Thyroid gland (tissue), 4 donors: ENCODE results near the gene CYP2J2. TPM values are rescaled to one million over a fixed set of nuclear protein-coding genes. Genes with fewer than 3 reads are reported as not detected.

Experiments
- DNase-seq, 2 donors: peaks; one replicate each; pipeline ENCODE4 v3.0.0-alpha.2; 2019
- H3K27ac ChIP-seq, 3 donors: fragments of 200-600 bp; sonication (generic); 1 replicate in 2 of 3; 2 replicates in 1 of 3; pipeline ENCODE4 v1.5.1; 2016 to 2019; ENCODE audit warnings: mild to moderate bottlenecking in 1 of 3, moderate library complexity in 1 of 3
- H3K27me3 ChIP-seq: fragments of 200-600 bp; sonication (generic); one replicate; pipeline ENCODE4 v1.5.1; 2019
- H3K36me3 ChIP-seq, 2 donors: fragments of 200-600 bp; sonication (generic); one replicate each; pipeline ENCODE4 v1.5.1; 2016 to 2019
- H3K4me1 ChIP-seq, 2 donors: fragments of 200-600 bp; sonication (generic); one replicate each; pipeline ENCODE4 v1.5.1; 2017 to 2019
- H3K4me3 ChIP-seq, 3 donors: fragments of 200-600 bp; sonication (generic); replicated peaks in 1 of 3; 1 replicate in 2 of 3; 2 replicates in 1 of 3; pipeline ENCODE4 v1.5.1; 2016; ENCODE audit warnings: mild to moderate bottlenecking in 1 of 3
- H3K9me3 ChIP-seq: fragments of 200-600 bp; sonication (generic); one replicate; pipeline ENCODE4 v1.5.1; 2017
- CTCF ChIP-seq, 6 experiments: fragments of 200-600 bp in 3 of 6; fragments of 450-650 bp in 3 of 6; sonication (generic) in 3 of 6; IDR thresholded peaks; one replicate each; pipeline ENCODE4 v1.5.1; 2016 to 2019; ENCODE audit warnings: antibody characterized with exemption in 6 of 6, mild to moderate bottlenecking in 2 of 6, inconsistent platforms in 1 of 6, moderate library complexity in 1 of 6
- POLR2A ChIP-seq, 2 donors: fragments of 450-650 bp; IDR thresholded peaks; one replicate each; pipeline ENCODE4 v1.6.1; 2017; ENCODE audit warnings: antibody characterized with exemption in 2 of 2, mild to moderate bottlenecking in 2 of 2, moderate library complexity in 1 of 2
- WGBS, 2 donors: methylation state at CpG; one replicate each; pipeline ENCODE4 v1.1.5; 2017; 5-methylcytosine and 5-hydroxymethylcytosine counted together
- intact Hi-C: fragments of 100-400 bp; cut with DNase I; formaldehyde crosslinking; loops from one replicate; pipeline ENCODE4 v1.15.1; 2023
- total RNA-seq, 4 donors: library from RNA; depleted of rRNA; stranded (reverse); fragments of >200 nt; gene quantifications; one replicate each; pipeline ENCODE4 v1.2.3, GENCODE V29; 2016

CYP2J2 gene
- total RNA-seq, 4 donors from 2014 or later = 0.33 TPM; not detected in 3

- Histone ChIP-seq H3K27me3 (no peaks in the 10 kb centered on the region), H3K4me3 (no peak overlapping the region), H3K9me3 (no peaks in the 10 kb centered on the region), H3K27ac (no peak overlapping the region), H3K4me1 (no peaks in the 10 kb centered on the region), H3K36me3 (no peaks in the 10 kb centered on the region)
- 4 to 5% methylated on average over 6 of the region's 6 CpGs for WGBS, 2 donors
- intact Hi-C loops = no loop called here
- DNase-seq = peak; percentile 48 to 52
- TF ChIP-seq POLR2A (IDR thresholded peaks at IDR 0.05) = no peak
- TF ChIP-seq CTCF (IDR thresholded peaks at IDR 0.05) = peak; percentile 68 to 93 (median 83)
Observed at GRCh38 chr1:59947047-59947938, 20.7 kb upstream of the CYP2J2 start.

- 55 to 56% methylated on average over 1 of the region's 1 CpG for WGBS, 2 donors
Observed at GRCh38 chr1:59945790-59946189, 19.2 kb upstream of the CYP2J2 start.

GRCh38 chr1:59939393-59939792, 12.8 kb upstream of the CYP2J2 start:
- no peak overlapping the region for H3K27ac ChIP-seq
- DNase-seq = no peak
- no peaks in the 10 kb centered on the region for H3K27me3 ChIP-seq
- no peak for TF ChIP-seq CTCF (IDR thresholded peaks at IDR 0.05)
- no peak for TF ChIP-seq POLR2A (IDR thresholded peaks at IDR 0.05)
- H3K4me1 ChIP-seq = no peaks in the 10 kb centered on the region
- WGBS, 2 donors = 90 to 96% methylated on average over 4 of the region's 4 CpGs
- no peak overlapping the region for H3K4me3 ChIP-seq
- H3K9me3 ChIP-seq = no peaks in the 10 kb centered on the region
- intact Hi-C loops = no loop called here
- H3K36me3 ChIP-seq = no peaks in the 10 kb centered on the region

More at GRCh38 chr1:59945790-59946189, 19.2 kb upstream of the CYP2J2 start:
- DNase-seq = no peak
- TF ChIP-seq POLR2A (IDR thresholded peaks at IDR 0.05) (no peak), CTCF (IDR thresholded peaks at IDR 0.05) (no peak)
- Histone ChIP-seq H3K4me3 (no peak overlapping the region), H3K27me3 (no peaks in the 10 kb centered on the region), H3K36me3 (no peaks in the 10 kb centered on the region), H3K9me3 (no peaks in the 10 kb centered on the region), H3K4me1 (no peaks in the 10 kb centered on the region), H3K27ac (no peak overlapping the region)
- intact Hi-C loops = no loop called here

- Histone ChIP-seq H3K9me3 (no peaks in the 10 kb centered on the region), H3K4me1 (no peaks in the 10 kb centered on the region), H3K36me3 (no peaks in the 10 kb centered on the region), H3K27me3 (no peaks in the 10 kb centered on the region), H3K27ac (no peak overlapping the region), H3K4me3 (no peak overlapping the region)
- intact Hi-C loops = no loop called here
- TF ChIP-seq CTCF (IDR thresholded peaks at IDR 0.05) = no peak
- no peak for TF ChIP-seq POLR2A (IDR thresholded peaks at IDR 0.05)
- DNase-seq = no peak
- 87 to 90% methylated on average over 3 of the region's 3 CpGs for WGBS, 2 donors
Observed at GRCh38 chr1:59937636-59938210, 11.2 kb upstream of the CYP2J2 start.

- DNase-seq = no peak
- TF ChIP-seq CTCF (IDR thresholded peaks at IDR 0.05) = no peak
- TF ChIP-seq POLR2A (IDR thresholded peaks at IDR 0.05) = no peak
- 90% methylated on average over 5 of the region's 5 CpGs for WGBS, 2 donors
- Histone ChIP-seq H3K4me3 (no peak overlapping the region), H3K36me3 (no peaks in the 10 kb centered on the region), H3K9me3 (no peaks in the 10 kb centered on the region), H3K27me3 (no peaks in the 10 kb centered on the region), H3K4me1 (no peaks in the 10 kb centered on the region), H3K27ac (no peak overlapping the region)
- intact Hi-C loops = no loop called here
Observed at GRCh38 chr1:59936358-59936821, 9.8 kb upstream of the CYP2J2 start.
